GM12865 (cell line): ENCODE measurements around the gene ZNF680.
"Not testable (repeated sequence)": the region's sequence is repeated elsewhere in the genome, so short reads cannot be mapped to it uniquely, and the experiment has no call there.

ENCODE experiments used
- DNase-seq: peaks from one replicate; pipeline ENCODE4 v3.0.0; 2010; ENCODE audit warnings: low read depth
- H3K4me3 ChIP-seq: 2 replicates; pipeline ENCODE4 v1.5.1; 2011; ENCODE audit warnings: mild to moderate bottlenecking, low read depth, low read length, control low read depth
- CTCF ChIP-seq: IDR thresholded peaks from 2 replicates; pipeline ENCODE4 v1.5.1; 2011; ENCODE audit warnings: low read length, control low read depth, low read depth, inconsistent platforms; ENCODE audit not compliant: insufficient read depth; ENCODE audit errors: missing control alignments

Gene ZNF680

GRCh38 chr7:64574540-64575099 is 11.7 kb upstream of the ZNF680 start:
- H3K4me3 ChIP-seq = no peak overlapping the region
- no peak for TF ChIP-seq CTCF
- no peak for DNase-seq

- not testable (repeated sequence) for DNase-seq, H3K4me3 ChIP-seq
Measured at GRCh38 chr7:64570284-64570605, 7.4 kb upstream of the ZNF680 start.

GRCh38 chr7:64569372-64570283 is 6.8 kb upstream of the ZNF680 start:
- not testable (repeated sequence) for H3K4me3 ChIP-seq, DNase-seq

GRCh38 chr7:64562256-64562625 is 630 bp downstream of the ZNF680 start:
- no peak for TF ChIP-seq CTCF
- DNase-seq = no peak
- H3K4me3 ChIP-seq = peak overlapping the region; percentile 72

- no peak for DNase-seq
- TF ChIP-seq CTCF = no peak
Measured at GRCh38 chr7:64559206-64559605, 3.7 kb downstream of the ZNF680 start.

GRCh38 chr7:64558781-64559180 is 4.1 kb downstream of the ZNF680 start:
- no peak for DNase-seq
- H3K4me3 ChIP-seq = no peak overlapping the region
- no peak for TF ChIP-seq CTCF

More at GRCh38 chr7:64559206-64559605, 3.7 kb downstream of the ZNF680 start:
- no peak overlapping the region for H3K4me3 ChIP-seq

- no peak for DNase-seq
- no peak overlapping the region for H3K4me3 ChIP-seq
- TF ChIP-seq CTCF = no peak
Measured at GRCh38 chr7:64558323-64558705, 4.6 kb downstream of the ZNF680 start.

GRCh38 chr7:64557601-64558322 is 5.1 kb downstream of the ZNF680 start:
- H3K4me3 ChIP-seq = no peak overlapping the region
- no peak for TF ChIP-seq CTCF
- no peak for DNase-seq
